PC-3 (cell line): Measurements from ENCODE around the gene AFDN. TPM values are rescaled to one million over a fixed set of nuclear protein-coding genes. Genes with fewer than 3 reads are reported as not detected.

Experiments used
- ATAC-seq: fragments of 200-7000 bp; cut with Tn5 transposase; 2 replicates; pipeline ENCODE4 v1.9.1; 2020; ENCODE audit warnings: mild to moderate bottlenecking, moderate library complexity
- BruUV-seq: library from RNA; stranded (reverse); fragments of 400-500 nt; replicated peaks from 2 replicates; lab custom pipeline; 2021; lab: Mats Ljungman, UMichigan
- CTCF ChIA-PET: fragments of 300-600 bp; sonication (Branson Sonifier 250); formaldehyde crosslinking; loops from one replicate; lab custom pipeline; 2022; ENCODE audit warnings: antibody characterized with exemption; lab: Charles Lee
- POLR2A ChIA-PET: fragments of 300-600 bp; sonication (Branson Sonifier 250); formaldehyde crosslinking; loops from one replicate; lab custom pipeline; 2022; ENCODE audit warnings: antibody characterized with exemption; ENCODE audit not compliant: unreplicated experiment; lab: Charles Lee
- DNase-seq: peaks from one replicate; pipeline ENCODE4 v3.0.0-alpha.2; 2015
- H2AFZ ChIP-seq: fragments of 300-600 bp; sonication (generic); 2 replicates; pipeline ENCODE4 v1.6.0; 2016; ENCODE audit warnings: antibody characterized with exemption, low read length
- H3F3A ChIP-seq: fragments of 300-600 bp; sonication (generic); one replicate; pipeline ENCODE4 v1.6.0; 2017; ENCODE audit warnings: antibody characterized with exemption, low read length, control low read depth, mild to moderate bottlenecking; ENCODE audit not compliant: unreplicated experiment
- H3K27ac ChIP-seq: fragments of 300-600 bp; sonication (generic); 2 replicates; pipeline ENCODE4 v1.5.1; 2016; ENCODE audit warnings: mild to moderate bottlenecking, low read length
- H3K27me3 ChIP-seq: fragments of 300-600 bp; sonication (generic); 2 replicates; pipeline ENCODE4 v1.6.1; 2016; ENCODE audit warnings: low read length, mixed read lengths
- H3K36me3 ChIP-seq: fragments of 300-600 bp; sonication (generic); 2 replicates; pipeline ENCODE4 v1.6.1; 2016; ENCODE audit warnings: low read depth, mixed run types, low read length, mixed read lengths
- H3K4me1 ChIP-seq: fragments of 300-600 bp; sonication (generic); 2 replicates; pipeline ENCODE4 v1.5.1; 2016; ENCODE audit warnings: low read length; ENCODE audit not compliant: insufficient read depth
- H3K4me2 ChIP-seq: fragments of 300-600 bp; sonication (generic); 2 replicates; pipeline ENCODE4 v1.6.0; 2016; ENCODE audit warnings: low read length
- H3K4me3 ChIP-seq: fragments of 300-600 bp; sonication (generic); 2 replicates; pipeline ENCODE4 v1.5.1; 2016; ENCODE audit warnings: mild to moderate bottlenecking, low read length, mixed read lengths
- H3K79me2 ChIP-seq: fragments of 300-600 bp; sonication (generic); 2 replicates; pipeline ENCODE4 v1.6.1; 2017; ENCODE audit warnings: low read length, mixed read lengths
- H3K9ac ChIP-seq: fragments of 300-600 bp; sonication (generic); 2 replicates; pipeline ENCODE4 v1.6.0; 2016; ENCODE audit warnings: mild to moderate bottlenecking, low read length
- H3K9me2 ChIP-seq: fragments of 300-600 bp; sonication (generic); replicated peaks from 2 replicates; pipeline ENCODE4 v1.6.1; 2016; ENCODE audit warnings: mixed run types, low read length, mixed read lengths
- H3K9me3 ChIP-seq: fragments of 300-600 bp; sonication (generic); 2 replicates; pipeline ENCODE4 v1.6.1; 2016; ENCODE audit warnings: low read length, mixed read lengths
- H4K20me1 ChIP-seq: fragments of 300-600 bp; sonication (generic); 2 replicates; pipeline ENCODE4 v1.6.1; 2016; ENCODE audit warnings: low read length, mixed read lengths
- CTCF ChIP-seq: fragments of 300-600 bp; sonication (generic); conservative IDR thresholded peaks from 2 replicates; pipeline ENCODE4 v1.5.1; 2017; ENCODE audit warnings: antibody characterized with exemption, low read depth, mild to moderate bottlenecking, low read length
- EZH2 ChIP-seq: fragments of 300-600 bp; sonication (generic); IDR thresholded peaks from one replicate; pipeline ENCODE4 v1.6.1; 2017; ENCODE audit warnings: antibody characterized with exemption, mild to moderate bottlenecking, low read length; ENCODE audit not compliant: unreplicated experiment
- EZH2phosphoT487 ChIP-seq: fragments of 300-600 bp; sonication (generic); IDR thresholded peaks from 2 replicates; pipeline ENCODE4 v1.6.1; 2018; ENCODE audit warnings: mild to moderate bottlenecking, antibody characterized with exemption, low read length, borderline replicate concordance
- intact Hi-C: fragments of 100-400 bp; cut with micrococcal nuclease; formaldehyde crosslinking; loops from 2 replicates; pipeline ENCODE4 v1.9.0; 2023
- total RNA-seq: library from RNA; depleted of rRNA; stranded (reverse); fragments of >200 nt; gene quantifications from 2 replicates; pipeline ENCODE4 v1.2.3, GENCODE V29; 2014

Gene AFDN
- total RNA-seq, 1 experiment from 2014 or later, result 37.1 TPM

- Histone ChIP-seq H3K9ac (no peak overlapping the region), H2AFZ (no peak overlapping the region), H4K20me1 (peaks cover 4% of the 10 kb centered on the region; the same call in 1 of the 2 replicates), H3F3A (no peaks in the 10 kb centered on the region), H3K36me3 (no peaks in the 10 kb centered on the region), H3K27me3 (no peaks in the 10 kb centered on the region), H3K27ac (no peak overlapping the region), H3K9me3 (no peaks in the 10 kb centered on the region), H3K9me2 (no peaks in the 10 kb centered on the region), H3K4me1 (peaks cover 19% of the 10 kb centered on the region), H3K4me2 (no peak overlapping the region), H3K79me2 (peaks cover 98% of the 10 kb centered on the region), H3K4me3 (no peak overlapping the region)
- TF ChIP-seq CTCF (no peak), EZH2phosphoT487 (no peak), EZH2 (no peak)
- no peak for ATAC-seq
- DNase-seq, result no peak
- BruUV-seq, result no TSS peak
- intact Hi-C loops, result no loop called here
- ChIA-PET POLR2A (no interaction called here), CTCF (no interaction called here)
Measured at GRCh38 chr6:167842457-167842856, 15.7 kb downstream of the AFDN start.

- Histone ChIP-seq H3K9me2 (no peaks in the 10 kb centered on the region), H3K4me1 (peaks cover 22% of the 10 kb centered on the region), H2AFZ (no peak overlapping the region), H3K4me2 (no peak overlapping the region), H3K27ac (no peak overlapping the region), H3F3A (no peaks in the 10 kb centered on the region), H3K4me3 (no peak overlapping the region), H3K27me3 (no peaks in the 10 kb centered on the region), H3K79me2 (peaks cover 98% of the 10 kb centered on the region), H4K20me1 (peaks cover 4% of the 10 kb centered on the region; the same call in 1 of the 2 replicates), H3K9ac (no peak overlapping the region), H3K36me3 (no peaks in the 10 kb centered on the region), H3K9me3 (no peaks in the 10 kb centered on the region)
- no TSS peak for BruUV-seq
- TF ChIP-seq EZH2 (no peak), EZH2phosphoT487 (no peak), CTCF (no peak)
- DNase-seq, result no peak
- ChIA-PET POLR2A (no interaction called here), CTCF (no interaction called here)
- intact Hi-C loops, result no loop called here
- no peak for ATAC-seq
Measured at GRCh38 chr6:167843023-167843422, 16.3 kb downstream of the AFDN start.

GRCh38 chr6:167845856-167846255 is 19.1 kb downstream of the AFDN start:
- BruUV-seq, result no TSS peak
- ChIA-PET CTCF (interaction anchor here (0.7 kb wide), 1 partner anchor 10 kb away, joined by 3 read pairs; no protein-coding TSS in a partner anchor), POLR2A (no interaction called here)
- H3K79me2 ChIP-seq, result peaks cover 95% of the 10 kb centered on the region
- intact Hi-C loops, result no loop called here
- H3K27ac ChIP-seq, result no peak overlapping the region
- H3K36me3 ChIP-seq, result no peaks in the 10 kb centered on the region
- peaks cover 5% of the 10 kb centered on the region for H3F3A ChIP-seq
- H3K9ac ChIP-seq, result no peak overlapping the region
- no peak overlapping the region for H3K4me3 ChIP-seq
- no peak overlapping the region for H3K4me2 ChIP-seq
- H4K20me1 ChIP-seq, result no peaks in the 10 kb centered on the region
- no peak for ATAC-seq
- TF ChIP-seq EZH2phosphoT487, result no peak
- TF ChIP-seq EZH2, result no peak
- TF ChIP-seq CTCF, result no peak
- no peaks in the 10 kb centered on the region for H3K9me3 ChIP-seq
- no peak overlapping the region for H2AFZ ChIP-seq
- H3K27me3 ChIP-seq, result no peaks in the 10 kb centered on the region
- H3K9me2 ChIP-seq, result no peaks in the 10 kb centered on the region
- DNase-seq, result no peak
- H3K4me1 ChIP-seq, result peaks cover 33% of the 10 kb centered on the region
